ENCODE data around the gene ACER1.

Gene ACER1

GRCh38 chr19:6279620-6279930 lies 53.8 kb downstream of the ACER1 start:
- TF ChIP-seq CTCF (IDR thresholded peaks at IDR 0.05; ENCODE audit: low read depth, low read length) (no peak), EZH2phosphoT487 (IDR thresholded peaks at IDR 0.05; ENCODE audit: low read depth) (no peak)
- Histone ChIP-seq H3K36me3 (replicated peaks; ENCODE audit: low read depth, low read length) (peaks cover 14% of the 10 kb centered on the region), H2AFZ (ENCODE audit: low read depth, low read length) (no peak overlapping the region), H3K27ac (ENCODE audit: low read length) (peak overlapping the region; percentile 26), H3K4me2 (ENCODE audit: low read length) (peak overlapping the region; percentile 87), H3K4me3 (ENCODE audit: low read length) (peak overlapping the region; percentile 84), H4K20me1 (ENCODE audit: insufficient read depth, low read length) (peaks cover 41% of the 10 kb centered on the region), H3K27me3 (ENCODE audit: low read depth, low read length) (no peaks in the 10 kb centered on the region), H3K4me1 (ENCODE audit: low read length) (peaks cover 20% of the 10 kb centered on the region), H3K9me3 (ENCODE audit: insufficient read depth, low read length) (no peaks in the 10 kb centered on the region), H3K9ac (ENCODE audit: low read length) (peak overlapping the region; percentile 92), H3K79me2 (ENCODE audit: low read length) (peaks cover 49% of the 10 kb centered on the region)

GRCh38 chr19:6278740-6279619 lies 54.4 kb downstream of the ACER1 start:
- TF ChIP-seq CTCF (IDR thresholded peaks at IDR 0.05; ENCODE audit: low read depth, low read length) (no peak), EZH2phosphoT487 (IDR thresholded peaks at IDR 0.05; ENCODE audit: low read depth) (no peak)
- Histone ChIP-seq H3K9ac (ENCODE audit: low read length) (peak overlapping the region; percentile 92), H3K9me3 (ENCODE audit: insufficient read depth, low read length) (no peaks in the 10 kb centered on the region), H3K4me2 (ENCODE audit: low read length) (peak overlapping the region; percentile 87), H4K20me1 (ENCODE audit: insufficient read depth, low read length) (peaks cover 47% of the 10 kb centered on the region), H3K79me2 (ENCODE audit: low read length) (peaks cover 55% of the 10 kb centered on the region), H3K27ac (ENCODE audit: low read length) (peak overlapping the region; percentile 26), H3K4me1 (ENCODE audit: low read length) (peaks cover 20% of the 10 kb centered on the region), H3K36me3 (replicated peaks; ENCODE audit: low read depth, low read length) (peaks cover 14% of the 10 kb centered on the region), H2AFZ (ENCODE audit: low read depth, low read length) (no peak overlapping the region), H3K4me3 (ENCODE audit: low read length) (peak overlapping the region; percentile 84), H3K27me3 (ENCODE audit: low read depth, low read length) (no peaks in the 10 kb centered on the region)

GRCh38 chr19:6278051-6278450 lies 55.4 kb downstream of the ACER1 start:
- H4K20me1 ChIP-seq (ENCODE audit: insufficient read depth, low read length), result peaks cover 56% of the 10 kb centered on the region
- TF ChIP-seq CTCF (IDR thresholded peaks at IDR 0.05; ENCODE audit: low read depth, low read length) (no peak), EZH2phosphoT487 (IDR thresholded peaks at IDR 0.05; ENCODE audit: low read depth) (no peak)

GRCh38 chr19:6276447-6276846 lies 57.0 kb downstream of the ACER1 start:
- Histone ChIP-seq H3K9me3 (ENCODE audit: insufficient read depth, low read length) (no peaks in the 10 kb centered on the region), H3K36me3 (replicated peaks; ENCODE audit: low read depth, low read length) (peaks cover 14% of the 10 kb centered on the region), H3K79me2 (ENCODE audit: low read length) (peaks cover 81% of the 10 kb centered on the region), H4K20me1 (ENCODE audit: insufficient read depth, low read length) (peaks cover 72% of the 10 kb centered on the region), H3K4me1 (ENCODE audit: low read length) (peaks cover 20% of the 10 kb centered on the region), H3K4me2 (ENCODE audit: low read length) (no peak overlapping the region), H2AFZ (ENCODE audit: low read depth, low read length) (no peak overlapping the region), H3K9ac (ENCODE audit: low read length) (no peak overlapping the region), H3K27me3 (ENCODE audit: low read depth, low read length) (no peaks in the 10 kb centered on the region), H3K4me3 (ENCODE audit: low read length) (no peak overlapping the region), H3K27ac (ENCODE audit: low read length) (no peak overlapping the region)
- TF ChIP-seq CTCF (IDR thresholded peaks at IDR 0.05; ENCODE audit: low read depth, low read length) (no peak), EZH2phosphoT487 (IDR thresholded peaks at IDR 0.05; ENCODE audit: low read depth) (no peak)

More at GRCh38 chr19:6278051-6278450, 55.4 kb downstream of the ACER1 start:
- no peak overlapping the region for H3K27ac ChIP-seq (ENCODE audit: low read length)
- peak overlapping the region; percentile 84; the same call in 1 of the 2 replicates for H3K4me3 ChIP-seq (ENCODE audit: low read length)
- H3K27me3 ChIP-seq (ENCODE audit: low read depth, low read length), result no peaks in the 10 kb centered on the region
- H3K79me2 ChIP-seq (ENCODE audit: low read length), result peaks cover 64% of the 10 kb centered on the region
- H3K36me3 ChIP-seq (replicated peaks; ENCODE audit: low read depth, low read length), result peaks cover 14% of the 10 kb centered on the region
- H3K9me3 ChIP-seq (ENCODE audit: insufficient read depth, low read length), result no peaks in the 10 kb centered on the region
- peaks cover 20% of the 10 kb centered on the region for H3K4me1 ChIP-seq (ENCODE audit: low read length)
- H2AFZ ChIP-seq (ENCODE audit: low read depth, low read length), result no peak overlapping the region
- H3K4me2 ChIP-seq (ENCODE audit: low read length), result peak overlapping the region; percentile 87
- H3K9ac ChIP-seq (ENCODE audit: low read length), result no peak overlapping the region
